Right atrium auricular region (tissue), 2 donors: ENCODE measurements around the gene POLR2M. TPM values are rescaled to one million over a fixed set of nuclear protein-coding genes. Genes with fewer than 3 reads are reported as not detected.
A peak's percentile ranks its signal among the peaks of the same experiment; 100 is the strongest.

Experiments
- DNase-seq: peaks from one replicate; pipeline ENCODE4 v3.0.0-alpha.2; 2019; ENCODE audit warnings: low spot score
- H3K27ac ChIP-seq, 2 donors: fragments of 200-600 bp; sonication (generic); 1 replicate in 1 of 2; 2 replicates in 1 of 2; pipeline ENCODE4 v1.5.1; 2016 to 2019
- H3K27me3 ChIP-seq, 2 donors: fragments of 200-600 bp; sonication (generic); one replicate each; pipeline versions ENCODE4 v1.5.1 to v1.6.0; 2017 to 2019
- H3K36me3 ChIP-seq: fragments of 200-600 bp; sonication (generic); one replicate; pipeline ENCODE4 v1.5.1; 2016
- H3K4me1 ChIP-seq, 2 donors: fragments of 200-600 bp; sonication (generic); one replicate each; pipeline versions ENCODE4 v1.5.1 to v1.6.0; 2017 to 2019
- H3K4me3 ChIP-seq, 2 donors: fragments of 200-600 bp; sonication (generic); 1 replicate in 1 of 2; 2 replicates in 1 of 2; pipeline ENCODE4 v1.5.1; 2017 to 2019; ENCODE audit warnings: mild to moderate bottlenecking in 1 of 2, moderate library complexity in 1 of 2
- H3K9me3 ChIP-seq, 2 donors: fragments of 200-600 bp; sonication (generic); one replicate each; pipeline ENCODE4 v1.5.1; 2019
- CTCF ChIP-seq, 2 donors: fragments of 200-600 bp; sonication (generic); IDR thresholded peaks; one replicate each; pipeline ENCODE4 v1.5.1; 2019; ENCODE audit warnings: antibody characterized with exemption in 2 of 2
- total RNA-seq, 2 donors: library from RNA; depleted of rRNA; stranded (reverse); fragments of >200 nt; gene quantifications; one replicate each; pipeline ENCODE4 v1.1.0, GENCODE V29; 2016

The POLR2M gene
- total RNA-seq, 2 donors from 2014 or later, result 68.0 to 97.5 TPM

DNA sequence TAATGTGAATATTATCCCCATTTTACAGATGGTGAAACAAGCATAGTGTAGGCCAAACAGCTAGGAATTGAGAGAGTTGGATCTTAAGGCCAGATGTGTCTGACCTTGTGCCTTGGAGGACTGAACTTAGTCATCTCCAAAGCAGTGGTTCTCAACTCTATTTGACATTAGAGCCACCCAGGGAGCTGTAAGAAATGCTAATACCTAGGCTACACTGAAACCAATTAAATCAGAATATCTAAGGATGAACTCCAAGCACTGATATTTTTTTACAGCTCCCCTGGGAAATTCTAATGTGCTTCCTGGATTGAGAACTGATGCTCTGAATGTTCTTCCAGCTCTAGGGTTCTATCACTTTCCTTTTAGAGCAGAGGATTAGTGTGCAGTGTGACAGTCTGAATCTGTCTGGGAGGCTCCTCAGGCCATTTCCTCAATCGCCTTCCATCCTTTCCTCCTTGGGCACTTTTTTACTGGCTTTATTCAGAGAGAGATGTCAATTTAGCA lies 32.3 kb downstream of the POLR2M start:
- no peak overlapping the region for H3K4me3 ChIP-seq
- H3K4me1 ChIP-seq, result no peaks in the 10 kb centered on the region
- H3K36me3 ChIP-seq, result no peaks in the 10 kb centered on the region
- no peaks in the 10 kb centered on the region for H3K9me3 ChIP-seq
- no peak for TF ChIP-seq CTCF (IDR thresholded peaks at IDR 0.05)
- H3K27ac ChIP-seq, result no peak overlapping the region
- no peak for DNase-seq
- no peaks in the 10 kb centered on the region for H3K27me3 ChIP-seq

- H3K36me3 ChIP-seq, result no peaks in the 10 kb centered on the region
- H3K9me3 ChIP-seq, result no peaks in the 10 kb centered on the region
- no peak for DNase-seq
- no peaks in the 10 kb centered on the region for H3K4me1 ChIP-seq
- no peak overlapping the region for H3K27ac ChIP-seq
- no peak for TF ChIP-seq CTCF (IDR thresholded peaks at IDR 0.05)
- no peak overlapping the region for H3K4me3 ChIP-seq
- H3K27me3 ChIP-seq, result no peaks in the 10 kb centered on the region
These were observed 33.5 kb downstream of the POLR2M start for GRCh38 chr15:57740048-57740447.

GRCh38 chr15:57741089-57741488 lies 34.6 kb downstream of the POLR2M start:
- no peak for TF ChIP-seq CTCF (IDR thresholded peaks at IDR 0.05)
- H3K36me3 ChIP-seq, result no peaks in the 10 kb centered on the region
- no peaks in the 10 kb centered on the region for H3K27me3 ChIP-seq
- no peak overlapping the region for H3K27ac ChIP-seq
- H3K9me3 ChIP-seq, result no peaks in the 10 kb centered on the region
- no peak overlapping the region for H3K4me3 ChIP-seq
- no peak for DNase-seq
- no peaks in the 10 kb centered on the region for H3K4me1 ChIP-seq

GRCh38 chr15:57743424-57743823 lies 36.9 kb downstream of the POLR2M start:
- no peak for DNase-seq
- TF ChIP-seq CTCF (IDR thresholded peaks at IDR 0.05), result peak in 1 of 2 donors; percentile 28
- Histone ChIP-seq H3K4me1 (no peaks in the 10 kb centered on the region), H3K36me3 (no peaks in the 10 kb centered on the region), H3K27me3 (no peaks in the 10 kb centered on the region), H3K4me3 (no peak overlapping the region), H3K9me3 (no peaks in the 10 kb centered on the region), H3K27ac (no peak overlapping the region)

GRCh38 chr15:57746786-57747185 lies 40.3 kb downstream of the POLR2M start:
- peak overlapping the region in 1 of 2 donors; percentile 3 for H3K4me3 ChIP-seq

More at GRCh38 chr15:57746786-57747185, 40.3 kb downstream of the POLR2M start:
- Histone ChIP-seq H3K36me3 (no peaks in the 10 kb centered on the region), H3K27ac (no peak overlapping the region), H3K27me3 (no peaks in the 10 kb centered on the region), H3K4me1 (no peaks in the 10 kb centered on the region), H3K9me3 (no peaks in the 10 kb centered on the region)
- TF ChIP-seq CTCF (IDR thresholded peaks at IDR 0.05), result no peak
- DNase-seq, result no peak
